AML-193 (cell line): Measurements from ENCODE around the gene TMEM135.
"Not testable (repeated sequence)": the region's sequence is repeated elsewhere in the genome, so short reads cannot be mapped to it uniquely, and the experiment has no call there.

Source experiments
- DNase-seq, 2 experiments: peaks; one replicate each; lab custom pipeline; 2025; lab: John Stamatoyannopoulos, UW

The TMEM135 gene

GRCh38 chr11:87037450-87038234 lies at the start of gene TMEM135:
Gene TMEM135 (plus strand): TSS chr11:87037934. CDS start chr11:87038046, 112 bp downstream.
- DNase-seq: peak; percentile 89 to 93

- no peak for DNase-seq
Measured at GRCh38 chr11:86988351-86988881, 49.3 kb upstream of the TMEM135 start.

GRCh38 chr11:86990031-86990430 lies 47.7 kb upstream of the TMEM135 start:
- no peak for DNase-seq

- DNase-seq: no peak
Measured at GRCh38 chr11:86990515-86990914, 47.2 kb upstream of the TMEM135 start.

- DNase-seq: no peak
Measured at GRCh38 chr11:86991341-86991740, 46.4 kb upstream of the TMEM135 start.

GRCh38 chr11:86992340-86992739 lies 45.4 kb upstream of the TMEM135 start:
- DNase-seq: not testable (repeated sequence)

- no peak for DNase-seq
Measured at GRCh38 chr11:86993031-86993430, 44.7 kb upstream of the TMEM135 start.

GRCh38 chr11:86996953-86997570 lies 40.7 kb upstream of the TMEM135 start:
- no peak for DNase-seq

- no peak for DNase-seq
Measured at GRCh38 chr11:86999388-86999787, 38.3 kb upstream of the TMEM135 start.

- no peak for DNase-seq
Measured at GRCh38 chr11:86999859-87000753, 37.6 kb upstream of the TMEM135 start.

GRCh38 chr11:87002918-87003317 lies 34.8 kb upstream of the TMEM135 start:
- no peak for DNase-seq

- DNase-seq: not testable (repeated sequence)
Measured at GRCh38 chr11:87004281-87004680, 33.5 kb upstream of the TMEM135 start.

- no peak for DNase-seq
Measured at GRCh38 chr11:87005569-87005921, 32.2 kb upstream of the TMEM135 start.

- no peak for DNase-seq
Measured at GRCh38 chr11:87006035-87006434, 31.7 kb upstream of the TMEM135 start.

- DNase-seq: no peak
Measured at GRCh38 chr11:87007963-87008362, 29.8 kb upstream of the TMEM135 start.

- DNase-seq: no peak
Measured at GRCh38 chr11:87012089-87012488, 25.6 kb upstream of the TMEM135 start.

GRCh38 chr11:87012673-87013072 lies 25.1 kb upstream of the TMEM135 start:
- DNase-seq: no peak

- no peak for DNase-seq
Measured at GRCh38 chr11:87013912-87014825, 23.6 kb upstream of the TMEM135 start.

GRCh38 chr11:87015645-87016044 lies 22.1 kb upstream of the TMEM135 start:
- DNase-seq: no peak

- DNase-seq: no peak
Measured at GRCh38 chr11:87019613-87020271, 18.0 kb upstream of the TMEM135 start.

GRCh38 chr11:87020336-87020735 lies 17.4 kb upstream of the TMEM135 start:
- DNase-seq: no peak
